GM19099 (cell line): ENCODE results near the gene SMARCA1.

ENCODE experiments used
- POLR2A ChIP-seq: IDR thresholded peaks from 3 replicates; pipeline ENCODE4 v1.6.1; 2011; ENCODE audit warnings: low read depth; ENCODE audit not compliant: insufficient read length; ENCODE audit errors: extremely low read depth

Gene SMARCA1

DNA sequence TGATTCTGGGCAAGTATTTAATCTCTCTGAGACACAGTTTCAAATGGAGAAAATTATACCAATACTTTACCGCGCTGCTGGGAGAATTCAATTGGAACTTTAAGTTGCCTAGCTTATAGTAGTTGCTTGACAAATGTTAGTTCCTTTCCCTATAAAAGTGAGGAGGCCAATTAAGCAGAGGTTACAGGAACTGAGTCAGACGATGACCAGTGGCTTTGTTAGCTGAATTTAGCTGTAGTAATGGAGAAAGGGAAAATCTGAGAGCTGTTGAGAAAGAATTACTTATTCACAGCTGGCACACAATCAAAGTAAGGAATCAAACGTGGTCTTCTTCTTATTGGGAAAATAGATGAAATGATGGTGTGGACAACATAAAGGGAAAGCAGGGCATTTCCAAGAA is 29.6 kb downstream of the SMARCA1 start:
- no peak for TF ChIP-seq POLR2A

GRCh38 chrX:129490330-129490729 is 33.0 kb downstream of the SMARCA1 start:
- no peak for TF ChIP-seq POLR2A

GRCh38 chrX:129488359-129488758 is 34.9 kb downstream of the SMARCA1 start:
- no peak for TF ChIP-seq POLR2A

- no peak for TF ChIP-seq POLR2A
These were observed 42.4 kb downstream of the SMARCA1 start for GRCh38 chrX:129480889-129481288.

DNA sequence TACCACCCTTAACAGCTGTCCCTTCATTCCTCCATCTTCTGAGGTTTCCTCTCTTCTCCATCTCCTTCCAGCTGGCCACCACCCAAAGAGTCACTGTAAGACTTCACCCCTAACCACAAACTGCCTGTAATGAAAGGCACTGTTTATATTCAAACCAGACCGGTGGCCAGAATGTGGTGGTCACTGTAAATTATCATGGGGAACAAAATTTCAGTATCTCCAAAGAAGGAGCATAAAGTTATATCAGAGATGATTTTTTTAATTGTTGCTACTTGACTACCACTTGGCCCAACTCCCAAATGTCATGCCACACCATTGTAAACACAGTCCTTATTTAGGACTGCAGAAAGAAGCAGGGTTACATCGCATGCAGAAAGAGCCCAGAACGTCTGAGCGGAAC is 44.8 kb downstream of the SMARCA1 start:
- TF ChIP-seq POLR2A: no peak

GRCh38 chrX:129472116-129472515 is 51.2 kb downstream of the SMARCA1 start:
- no peak for TF ChIP-seq POLR2A

DNA sequence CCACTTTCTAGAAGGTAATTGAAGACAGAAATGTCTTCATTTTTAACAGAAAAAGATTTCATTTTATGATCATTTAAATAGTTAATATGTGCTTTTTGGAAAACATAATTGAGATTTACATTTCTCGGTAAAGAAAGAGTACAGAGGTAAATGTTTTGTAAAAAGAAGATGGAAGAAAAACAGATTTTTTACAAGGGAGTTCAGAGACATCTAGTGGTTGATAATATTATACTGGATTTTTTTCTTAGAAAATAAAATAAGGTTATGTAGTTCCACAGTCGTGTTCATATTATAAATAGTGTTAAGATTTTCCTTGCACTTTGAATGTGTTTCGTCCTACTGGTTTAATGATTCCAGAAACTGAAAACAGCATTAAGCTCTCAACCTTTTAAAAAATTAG is 60.6 kb downstream of the SMARCA1 start:
- no peak for TF ChIP-seq POLR2A

GRCh38 chrX:129461801-129462456 is 61.4 kb downstream of the SMARCA1 start:
- no peak for TF ChIP-seq POLR2A

- no peak for TF ChIP-seq POLR2A
These were observed 70.8 kb downstream of the SMARCA1 start for GRCh38 chrX:129452523-129452922.

GRCh38 chrX:129450123-129450522 is 73.2 kb downstream of the SMARCA1 start:
- no peak for TF ChIP-seq POLR2A

GRCh38 chrX:129449148-129449547 is 74.1 kb downstream of the SMARCA1 start:
- TF ChIP-seq POLR2A: no peak

- no peak for TF ChIP-seq POLR2A
These were observed 77.9 kb downstream of the SMARCA1 start for GRCh38 chrX:129445436-129445835.

DNA sequence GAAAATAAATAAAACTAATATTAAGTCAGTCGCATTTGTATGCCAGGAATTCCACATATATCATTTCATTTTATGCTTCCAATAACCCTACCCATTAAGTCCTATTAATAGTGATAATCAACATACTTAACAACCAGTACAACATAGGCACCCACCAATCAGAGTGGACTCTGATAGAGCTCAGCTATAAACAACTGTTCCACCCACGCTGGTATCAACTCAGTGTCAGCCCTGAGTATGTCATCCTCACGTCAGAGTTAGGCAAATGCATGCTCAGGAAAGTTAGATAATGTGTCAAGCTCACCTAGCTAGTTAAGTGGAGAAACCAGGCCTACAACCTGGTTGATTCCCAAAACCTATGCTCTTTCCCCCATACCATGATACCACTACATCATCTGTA is 89.3 kb downstream of the SMARCA1 start:
- no peak for TF ChIP-seq POLR2A

- no peak for TF ChIP-seq POLR2A
These were observed 89.8 kb downstream of the SMARCA1 start for GRCh38 chrX:129433461-129433860.

DNA sequence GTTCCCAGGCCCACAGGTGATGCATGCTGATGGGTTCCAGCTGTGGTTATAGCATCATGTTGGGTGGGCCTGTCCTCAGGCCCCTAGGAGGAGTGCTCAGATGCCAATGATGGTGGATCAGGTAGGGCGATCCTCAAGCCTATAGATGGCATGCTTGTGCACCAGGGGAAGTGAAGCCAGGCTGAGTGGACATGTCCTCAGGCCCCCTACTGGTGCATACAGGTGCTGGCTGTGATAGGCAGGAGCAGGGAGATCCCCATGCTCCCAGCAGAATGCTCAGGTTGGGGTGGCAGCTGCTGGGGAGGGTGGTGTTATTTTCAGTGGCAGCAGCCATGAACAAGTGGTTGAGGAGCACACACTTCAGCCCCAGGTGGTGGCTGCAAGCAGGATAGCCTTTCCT is 96.0 kb downstream of the SMARCA1 start:
- TF ChIP-seq POLR2A: no peak

DNA sequence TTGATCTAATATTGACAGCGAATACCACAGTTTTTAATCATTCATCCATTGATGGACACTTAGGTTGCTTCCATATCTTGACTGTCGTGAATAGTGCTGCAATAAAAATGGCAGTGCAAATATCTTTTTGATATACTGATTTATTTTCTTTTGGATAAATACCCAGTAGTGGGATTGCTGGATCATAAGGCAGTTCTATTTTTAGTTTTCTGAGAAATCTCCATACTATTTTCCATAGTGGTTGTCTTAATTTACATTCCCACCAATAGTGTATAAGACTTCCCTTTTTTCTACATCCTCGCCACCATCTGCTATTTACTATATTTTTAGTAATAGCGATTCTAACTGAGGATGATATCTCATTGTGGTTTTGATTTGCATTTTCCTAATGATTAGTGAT is 100.1 kb downstream of the SMARCA1 start:
- TF ChIP-seq POLR2A: no peak

DNA sequence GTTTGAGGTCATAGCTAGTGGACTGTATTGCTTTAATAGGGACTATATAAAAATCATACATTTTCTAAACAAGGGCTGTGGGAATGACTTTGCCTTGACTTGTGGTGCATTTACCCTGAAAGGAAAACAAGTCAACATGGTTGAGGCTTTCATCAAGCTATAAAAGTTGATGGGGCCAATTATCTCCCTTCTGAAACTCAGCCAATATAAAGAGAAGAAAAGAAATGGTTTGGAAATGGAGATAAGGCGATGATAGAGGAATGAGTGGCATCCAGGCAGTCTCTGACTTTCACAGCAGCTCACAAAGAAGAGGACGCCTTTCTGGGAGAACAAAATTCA is 118.7 kb downstream of the SMARCA1 start:
- no peak for TF ChIP-seq POLR2A

DNA sequence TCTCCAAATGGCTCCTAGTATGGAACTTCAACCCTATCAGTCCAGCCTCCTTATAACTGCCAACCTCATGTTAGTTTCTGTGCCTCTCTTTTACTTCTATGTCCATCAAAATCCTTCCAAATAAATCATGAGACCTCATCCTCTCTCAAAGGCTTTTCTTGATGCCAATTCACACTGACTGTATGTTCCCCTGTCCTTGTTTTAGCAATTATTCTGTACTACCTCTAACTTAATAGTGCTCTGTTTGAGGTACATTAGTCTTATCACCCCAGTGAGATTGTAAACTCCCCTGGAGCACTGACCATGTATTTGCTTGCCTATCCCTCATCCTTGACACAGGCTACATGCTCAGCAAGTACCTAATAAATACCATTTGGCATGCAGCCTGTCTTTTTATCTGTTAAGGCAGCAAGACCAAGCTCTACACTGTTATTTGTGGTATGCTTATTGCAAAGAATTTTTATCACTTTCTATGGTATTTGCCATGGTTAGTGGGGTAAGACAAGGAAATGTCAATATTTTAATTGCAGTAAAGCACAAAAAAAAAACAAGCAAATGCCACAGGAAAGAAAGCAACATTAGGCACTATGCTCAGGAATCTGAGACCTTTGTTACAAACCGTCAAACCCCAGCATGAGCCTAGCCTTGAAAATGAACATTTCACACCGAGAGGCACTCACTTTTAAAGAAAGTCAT is 119.2 kb downstream of the SMARCA1 start:
- no peak for TF ChIP-seq POLR2A
